Measurements from ENCODE around the gene CDPF1.

DNA sequence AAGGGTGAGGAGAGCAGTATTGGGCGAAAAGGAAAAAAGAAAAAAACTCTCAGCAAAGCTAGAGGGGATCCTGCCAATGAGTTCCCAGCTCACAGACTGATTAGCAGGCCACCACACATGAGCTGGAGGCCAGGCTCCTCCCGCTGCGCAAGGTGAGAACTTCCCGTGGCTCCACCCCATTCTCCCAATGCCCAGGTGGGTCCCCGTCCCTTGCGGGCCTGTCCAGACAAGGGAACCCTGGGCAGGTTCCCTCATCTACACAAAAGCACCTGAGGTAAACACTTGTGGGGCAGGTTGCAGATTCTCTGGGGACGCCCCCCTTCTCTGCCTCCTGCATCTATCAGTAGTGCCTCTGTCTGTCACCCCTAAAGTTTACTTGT is 46.5 kb downstream of the CDPF1 start:
- TF ChIP-seq CTCF (IDR thresholded peaks at IDR 0.05) (no peak), POLR2A (IDR thresholded peaks at IDR 0.05) (no peak)

Measured in esophagus squamous epithelium (tissue), 4 donors.